NT2/D1 (cell line): ENCODE measurements around the gene UNC80.
"Not testable (repeated sequence)": the region's sequence is repeated elsewhere in the genome, so short reads cannot be mapped to it uniquely, and the experiment has no call there.

ENCODE experiments used
- SUZ12 ChIP-seq: IDR thresholded peaks from 2 replicates; pipeline ENCODE4 v1.6.1; 2011; ENCODE audit not compliant: insufficient read length, insufficient read depth; ENCODE audit errors: extremely low read depth
- YY1 ChIP-seq: IDR thresholded peaks from 2 replicates; pipeline ENCODE4 v1.6.1; 2011; ENCODE audit not compliant: insufficient read length, insufficient read depth
- ZNF274 ChIP-seq: IDR thresholded peaks from 2 replicates; pipeline ENCODE4 v1.6.1; 2011; ENCODE audit warnings: mild to moderate bottlenecking, low read depth, low read length

DNA sequence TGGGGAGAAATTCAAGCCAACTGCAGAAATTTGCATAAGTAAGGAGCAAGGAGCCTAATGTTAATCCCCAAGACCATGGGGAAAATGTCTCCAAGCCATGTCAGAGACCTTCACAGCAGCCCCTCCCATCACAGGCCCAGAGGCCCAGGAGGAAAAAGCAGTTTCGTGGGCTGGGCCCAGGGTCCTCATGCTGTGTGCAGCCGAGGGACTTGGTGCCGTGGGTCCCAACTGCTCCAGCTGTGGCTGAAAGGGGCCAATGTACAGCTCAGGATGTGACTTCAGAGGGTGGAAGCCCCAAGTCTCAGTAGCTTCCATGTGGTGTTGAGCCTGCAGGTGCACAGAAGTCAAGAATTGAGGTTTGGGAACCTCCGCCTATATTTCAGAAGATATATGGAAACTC lies 23.8 kb downstream of the UNC80 start:
- not testable (repeated sequence) for TF ChIP-seq YY1, ZNF274, SUZ12
